ENCODE results near the gene HMGCS2. TPM values are rescaled to one million over a fixed set of nuclear protein-coding genes. Genes with fewer than 3 reads are reported as not detected.
"Not testable (repeated sequence)": the region's sequence is repeated elsewhere in the genome, so short reads cannot be mapped to it uniquely, and the experiment has no call there.

Gene HMGCS2
- polyA plus RNA-seq, 1 experiment: not detected

DNA sequence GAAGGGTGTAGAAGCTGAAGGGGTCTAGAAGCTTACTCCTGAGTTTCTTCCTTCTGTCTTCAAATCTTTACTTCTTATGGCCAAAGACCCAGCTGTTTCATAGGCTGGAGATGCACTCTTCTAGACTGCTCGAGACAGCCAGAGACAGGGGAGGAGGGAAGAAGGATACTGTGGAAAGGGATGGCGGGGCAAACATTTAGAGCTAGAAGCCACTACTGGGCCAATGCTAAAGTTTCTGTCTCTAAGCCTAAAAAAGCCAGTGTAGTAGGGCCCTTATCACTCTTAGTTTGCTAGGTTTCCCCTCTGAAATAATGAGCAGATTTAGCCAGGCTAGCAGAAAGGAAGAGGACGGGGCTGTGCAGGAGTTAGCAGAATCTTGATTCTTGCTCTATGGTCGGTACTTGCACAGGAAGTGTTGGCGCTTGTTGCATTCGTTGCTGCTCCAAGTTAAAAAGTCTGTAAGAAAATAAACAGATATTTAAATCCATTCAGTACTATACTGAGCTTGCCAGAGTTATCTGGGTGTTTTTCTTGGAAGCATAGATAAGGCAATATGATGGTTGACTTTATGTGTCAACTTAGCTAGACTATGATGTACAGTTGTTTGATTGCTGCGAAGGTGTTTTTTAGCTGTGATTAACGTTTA, 25.6 kb upstream of the HMGCS2 start:
- Histone ChIP-seq H3K27me3 (ENCODE audit: control insufficient read depth, insufficient read depth, low read length) (no peaks in the 10 kb centered on the region), H3K4me3 (ENCODE audit: low read depth, low read length) (no peak overlapping the region), H3K9me3 (ENCODE audit: control insufficient read depth, insufficient read depth, low read length) (no peaks in the 10 kb centered on the region), H3K27ac (ENCODE audit: low read depth, low read length) (no peak overlapping the region)
- ChIA-PET POLR2A (no interaction called here), CTCF (interaction anchor here (1.0 to 2.4 kb wide), 2 partner anchors 10 to 14 kb away, joined by 5 to 17 read pairs; no protein-coding TSS in a partner anchor)
- no peak for DNase-seq (ENCODE audit: low read depth, low spot score)
- TF ChIP-seq, protein P1, sequence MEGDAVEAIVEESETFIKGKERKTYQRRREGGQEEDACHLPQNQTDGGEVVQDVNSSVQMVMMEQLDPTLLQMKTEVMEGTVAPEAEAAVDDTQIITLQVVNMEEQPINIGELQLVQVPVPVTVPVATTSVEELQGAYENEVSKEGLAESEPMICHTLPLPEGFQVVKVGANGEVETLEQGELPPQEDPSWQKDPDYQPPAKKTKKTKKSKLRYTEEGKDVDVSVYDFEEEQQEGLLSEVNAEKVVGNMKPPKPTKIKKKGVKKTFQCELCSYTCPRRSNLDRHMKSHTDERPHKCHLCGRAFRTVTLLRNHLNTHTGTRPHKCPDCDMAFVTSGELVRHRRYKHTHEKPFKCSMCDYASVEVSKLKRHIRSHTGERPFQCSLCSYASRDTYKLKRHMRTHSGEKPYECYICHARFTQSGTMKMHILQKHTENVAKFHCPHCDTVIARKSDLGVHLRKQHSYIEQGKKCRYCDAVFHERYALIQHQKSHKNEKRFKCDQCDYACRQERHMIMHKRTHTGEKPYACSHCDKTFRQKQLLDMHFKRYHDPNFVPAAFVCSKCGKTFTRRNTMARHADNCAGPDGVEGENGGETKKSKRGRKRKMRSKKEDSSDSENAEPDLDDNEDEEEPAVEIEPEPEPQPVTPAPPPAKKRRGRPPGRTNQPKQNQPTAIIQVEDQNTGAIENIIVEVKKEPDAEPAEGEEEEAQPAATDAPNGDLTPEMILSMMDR (IDR thresholded peaks at IDR 0.05; ENCODE audit: low read depth, low read length): no peak

DNA sequence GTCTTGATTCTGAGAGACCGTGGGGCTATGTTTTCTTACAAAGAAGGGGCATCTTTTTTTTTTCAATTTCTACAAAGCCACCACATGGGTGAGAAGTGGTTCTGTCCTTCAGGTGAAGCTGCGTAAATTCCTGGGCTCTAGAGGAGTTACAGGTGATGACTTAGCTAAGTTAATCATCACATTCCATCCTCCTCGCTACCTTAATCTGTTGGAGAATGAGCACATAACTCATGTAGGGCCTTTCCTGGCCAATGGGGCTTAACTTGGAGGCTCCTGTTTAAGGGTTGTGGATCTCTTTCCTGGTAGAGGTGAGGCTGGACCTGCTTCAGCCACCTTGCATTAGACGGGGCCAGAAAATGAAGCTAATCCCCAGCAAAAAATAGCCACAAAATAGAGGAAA, 22.7 kb upstream of the HMGCS2 start:
- Histone ChIP-seq H3K4me3 (ENCODE audit: low read depth, low read length) (no peak overlapping the region), H3K27me3 (ENCODE audit: control insufficient read depth, insufficient read depth, low read length) (no peaks in the 10 kb centered on the region), H3K27ac (ENCODE audit: low read depth, low read length) (no peak overlapping the region), H3K9me3 (ENCODE audit: control insufficient read depth, insufficient read depth, low read length) (no peaks in the 10 kb centered on the region)
- no peak for DNase-seq (ENCODE audit: low read depth, low spot score)
- ChIA-PET CTCF (interaction anchor here (0.9 kb wide), 2 partner anchors 18 to 48 kb away, joined by 4 to 5 read pairs; no protein-coding TSS in a partner anchor), POLR2A (no interaction called here)
- TF ChIP-seq, protein P1 (IDR thresholded peaks at IDR 0.05; ENCODE audit: low read depth, low read length): no peak

DNA sequence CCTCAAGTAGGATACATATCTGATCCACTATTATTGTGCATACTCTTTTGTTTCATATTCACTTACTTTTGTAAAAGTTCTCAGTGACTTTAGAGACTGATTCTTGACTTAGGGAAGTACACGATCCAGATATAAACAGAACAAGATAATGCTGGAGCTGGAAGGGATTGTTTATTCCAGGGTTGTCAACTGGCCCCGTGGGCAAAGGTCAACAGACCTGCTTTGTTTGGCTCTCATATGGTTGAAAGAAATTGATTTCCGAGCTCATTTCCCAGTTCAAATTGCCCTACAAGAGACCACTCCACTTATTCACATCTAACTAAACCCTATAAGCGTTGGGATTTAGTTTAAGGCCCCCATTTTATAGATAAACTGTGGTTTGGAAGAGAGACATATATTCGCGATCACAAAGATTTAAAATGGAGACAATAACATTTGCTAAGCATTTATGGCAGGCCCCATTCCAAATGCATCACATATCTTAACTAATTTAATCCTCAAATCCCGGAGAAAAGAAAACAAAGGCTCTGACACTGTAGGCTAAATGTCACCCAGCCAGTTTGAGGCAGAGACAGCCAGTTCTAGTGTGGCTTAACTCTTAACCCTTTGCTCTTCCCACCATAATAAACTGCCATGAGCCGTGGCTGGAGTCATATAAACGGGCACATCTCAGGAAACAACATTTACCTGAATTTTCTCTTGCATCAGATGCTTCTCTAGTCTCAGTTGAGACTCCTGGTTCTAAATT, 21.9 kb upstream of the HMGCS2 start:
- no peaks in the 10 kb centered on the region for H3K27me3 ChIP-seq (ENCODE audit: control insufficient read depth, insufficient read depth, low read length)
- ChIA-PET CTCF (no interaction called here), POLR2A (no interaction called here)
- TF ChIP-seq, protein P1 (IDR thresholded peaks at IDR 0.05; ENCODE audit: low read depth, low read length): no peak
- H3K27ac ChIP-seq (ENCODE audit: low read depth, low read length): no peak overlapping the region
- H3K9me3 ChIP-seq (ENCODE audit: control insufficient read depth, insufficient read depth, low read length): no peaks in the 10 kb centered on the region
- DNase-seq (ENCODE audit: low read depth, low spot score): no peak
- H3K4me3 ChIP-seq (ENCODE audit: low read depth, low read length): no peak overlapping the region

DNA sequence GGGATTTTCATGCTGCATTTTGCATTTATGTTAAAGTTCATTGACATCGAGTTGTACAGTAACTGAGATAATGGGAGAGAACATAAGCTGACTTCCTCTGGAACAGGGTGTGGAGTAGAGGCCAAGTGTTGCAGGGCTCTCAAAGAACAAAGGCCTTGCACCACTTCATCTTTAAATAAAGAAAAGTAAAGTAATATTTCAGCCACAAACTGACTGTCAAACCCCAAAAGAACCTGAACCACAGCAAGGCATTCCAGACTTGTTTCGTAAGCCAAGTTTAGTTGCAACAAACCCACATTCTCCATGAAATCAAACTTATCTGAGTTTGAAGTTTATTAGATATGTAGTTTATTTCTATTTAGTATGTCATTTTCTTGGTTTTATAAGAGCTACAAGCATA, 19.1 kb upstream of the HMGCS2 start:
- TF ChIP-seq, protein P1 (IDR thresholded peaks at IDR 0.05; ENCODE audit: low read depth, low read length): no peak
- Histone ChIP-seq H3K27me3 (ENCODE audit: control insufficient read depth, insufficient read depth, low read length) (peaks cover 3% of the 10 kb centered on the region), H3K27ac (ENCODE audit: low read depth, low read length) (no peak overlapping the region), H3K4me3 (ENCODE audit: low read depth, low read length) (no peak overlapping the region), H3K9me3 (ENCODE audit: control insufficient read depth, insufficient read depth, low read length) (peaks cover 2% of the 10 kb centered on the region; the same call in 1 of the 2 replicates)
- no peak for DNase-seq (ENCODE audit: low read depth, low spot score)
- POLR2A ChIA-PET: no interaction called here
- CTCF ChIA-PET: interaction anchor here (2.4 kb wide), 1 partner anchor 21 kb away, joined by 12 read pairs; no protein-coding TSS in a partner anchor

DNA sequence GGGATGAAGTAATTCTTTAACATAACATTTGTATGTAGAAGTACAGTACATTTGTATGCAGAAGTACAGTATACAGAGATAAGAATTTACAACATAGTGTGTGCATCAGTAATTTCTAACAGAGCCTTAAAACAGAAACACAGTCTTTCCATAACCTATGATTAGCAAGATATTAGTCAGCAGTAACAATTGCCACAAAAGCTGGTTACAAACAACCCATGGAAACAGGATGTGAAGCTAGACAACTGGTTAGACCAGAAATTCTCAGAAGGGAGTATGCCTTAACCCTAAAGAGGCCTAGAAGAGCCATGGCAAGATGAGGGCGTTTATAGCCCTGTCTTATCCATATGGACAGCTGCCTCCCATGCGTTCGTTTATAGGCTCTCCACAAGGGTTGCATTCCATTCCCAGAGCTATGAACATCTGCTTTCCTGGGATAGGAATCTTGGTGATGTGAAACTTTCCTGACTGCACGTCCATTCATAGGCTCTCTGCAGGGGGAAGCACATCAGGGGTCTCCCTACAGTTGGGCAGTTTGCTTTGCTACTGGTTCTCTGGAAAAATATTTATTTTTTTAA, 17.9 kb upstream of the HMGCS2 start:
- CTCF ChIA-PET: interaction anchor here (1.4 to 2.4 kb wide), 2 partner anchors 22 to 42 kb away, joined by 3 to 12 read pairs; no protein-coding TSS in a partner anchor
- H3K27ac ChIP-seq (ENCODE audit: low read depth, low read length); H3K4me3 ChIP-seq (ENCODE audit: low read depth, low read length); POLR2A ChIA-PET; H3K27me3 ChIP-seq (ENCODE audit: control insufficient read depth, insufficient read depth, low read length); H3K9me3 ChIP-seq (ENCODE audit: control insufficient read depth, insufficient read depth, low read length); DNase-seq (ENCODE audit: low read depth, low spot score): not testable (repeated sequence)

DNA sequence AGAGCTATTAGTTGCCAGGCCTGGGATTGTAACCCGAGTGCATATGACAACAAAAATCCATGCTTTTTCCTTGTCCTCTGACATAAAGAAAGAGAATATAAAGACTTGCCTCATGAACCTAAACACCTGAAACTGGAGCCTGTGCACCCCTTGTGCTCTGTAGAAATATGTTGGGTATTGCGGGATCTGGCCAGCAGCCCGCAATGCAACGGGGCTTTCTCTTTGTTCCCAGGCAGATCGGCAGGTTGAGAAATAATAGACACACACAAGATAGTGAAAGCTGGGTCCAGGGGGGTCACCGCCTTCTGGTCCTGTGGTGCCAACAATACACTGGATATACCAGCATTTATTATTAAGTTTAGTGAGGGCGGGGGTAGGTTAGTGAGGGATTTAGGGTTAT, 17.3 kb upstream of the HMGCS2 start:
- H3K27ac ChIP-seq (ENCODE audit: low read depth, low read length); H3K27me3 ChIP-seq (ENCODE audit: control insufficient read depth, insufficient read depth, low read length); POLR2A ChIA-PET; H3K4me3 ChIP-seq (ENCODE audit: low read depth, low read length); DNase-seq (ENCODE audit: low read depth, low spot score); H3K9me3 ChIP-seq (ENCODE audit: control insufficient read depth, insufficient read depth, low read length): not testable (repeated sequence)
- CTCF ChIA-PET: interaction anchor here (1.4 to 2.4 kb wide), 2 partner anchors 23 to 41 kb away, joined by 3 to 12 read pairs; no protein-coding TSS in a partner anchor
